ENCODE data around the gene NYAP2.

NYAP2 gene

GRCh38 chr2:225462417-225462816 lies 62.9 kb downstream of the NYAP2 start:
- no peak overlapping the region for H3K9ac ChIP-seq (ENCODE audit: low read length in 2 of 2)
- H3K36me3 ChIP-seq (ENCODE audit: control insufficient read depth in 2 of 2, insufficient read depth in 2 of 2, low read length in 2 of 2), result no peaks in the 10 kb centered on the region
- H3K4me1 ChIP-seq (ENCODE audit: control insufficient read depth, insufficient read depth, low read length), result no peaks in the 10 kb centered on the region

GRCh38 chr2:225462945-225463344 lies 63.4 kb downstream of the NYAP2 start:
- no peak overlapping the region for H3K4me3 ChIP-seq (ENCODE audit: low read length in 2 of 2)
- H3K9ac ChIP-seq (ENCODE audit: low read length in 2 of 2), result no peak overlapping the region
- no peaks in the 10 kb centered on the region for H3K9me3 ChIP-seq (ENCODE audit: control insufficient read depth in 2 of 2, low read length in 2 of 2)
- no peak overlapping the region for H3K27ac ChIP-seq (ENCODE audit: low read length)
- H3K27me3 ChIP-seq (ENCODE audit: control insufficient read depth in 1 of 2, insufficient read depth in 2 of 2, low read length in 2 of 2), result no peaks in the 10 kb centered on the region
- no peaks in the 10 kb centered on the region for H3K4me1 ChIP-seq (ENCODE audit: control insufficient read depth, insufficient read depth, low read length)
- no peaks in the 10 kb centered on the region for H3K36me3 ChIP-seq (ENCODE audit: control insufficient read depth in 2 of 2, insufficient read depth in 2 of 2, low read length in 2 of 2)

More at GRCh38 chr2:225462417-225462816, 62.9 kb downstream of the NYAP2 start:
- Histone ChIP-seq H3K9me3 (ENCODE audit: control insufficient read depth in 2 of 2, low read length in 2 of 2) (no peaks in the 10 kb centered on the region), H3K27me3 (ENCODE audit: control insufficient read depth in 1 of 2, insufficient read depth in 2 of 2, low read length in 2 of 2) (no peaks in the 10 kb centered on the region), H3K4me3 (ENCODE audit: low read length in 2 of 2) (no peak overlapping the region), H3K27ac (ENCODE audit: low read length) (no peak overlapping the region)

- Histone ChIP-seq H3K4me3 (ENCODE audit: low read length in 2 of 2) (no peak overlapping the region), H3K27me3 (ENCODE audit: control insufficient read depth in 1 of 2, insufficient read depth in 2 of 2, low read length in 2 of 2) (no peaks in the 10 kb centered on the region), H3K36me3 (ENCODE audit: control insufficient read depth in 2 of 2, insufficient read depth in 2 of 2, low read length in 2 of 2) (no peaks in the 10 kb centered on the region), H3K4me1 (ENCODE audit: control insufficient read depth, insufficient read depth, low read length) (no peaks in the 10 kb centered on the region), H3K9me3 (ENCODE audit: control insufficient read depth in 2 of 2, low read length in 2 of 2) (no peaks in the 10 kb centered on the region), H3K9ac (ENCODE audit: low read length in 2 of 2) (no peak overlapping the region), H3K27ac (ENCODE audit: low read length) (no peak overlapping the region)
Observed at GRCh38 chr2:225463449-225463848, 63.9 kb downstream of the NYAP2 start.

DNA sequence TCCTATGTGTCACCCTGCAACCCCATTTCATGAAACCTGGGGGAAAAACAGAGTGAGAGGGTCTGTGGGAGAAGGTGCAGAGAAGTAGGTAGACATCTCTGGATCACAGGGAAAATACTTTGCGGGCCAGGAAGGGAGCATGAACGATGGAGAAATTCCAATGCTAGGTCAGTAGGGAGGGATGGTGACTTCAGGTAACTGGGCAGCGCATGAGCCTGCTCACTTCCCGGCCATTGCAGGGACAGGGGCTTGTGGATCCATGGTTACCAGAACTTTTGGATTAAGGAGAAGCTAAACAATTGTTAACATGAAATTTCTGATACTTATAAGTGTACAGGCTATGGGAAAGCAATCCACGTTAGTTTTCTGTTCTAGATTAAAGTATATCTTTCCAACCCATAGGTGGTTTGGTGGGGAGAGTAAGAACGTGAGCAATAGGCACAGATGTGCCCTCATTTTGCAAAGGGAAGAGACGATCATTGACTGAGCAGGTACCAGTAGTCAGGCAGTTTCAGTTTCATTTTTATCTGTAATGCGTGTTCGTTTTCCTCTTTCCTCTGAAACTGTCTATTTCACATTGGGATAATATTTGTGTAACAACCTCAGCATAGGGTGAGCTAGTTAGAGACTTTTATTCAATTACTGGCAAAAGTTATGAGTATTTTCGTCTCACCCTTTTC lies 65.0 kb downstream of the NYAP2 start:
- no peak overlapping the region for H3K4me3 ChIP-seq (ENCODE audit: low read length in 2 of 2)
- no peaks in the 10 kb centered on the region for H3K9me3 ChIP-seq (ENCODE audit: control insufficient read depth in 2 of 2, low read length in 2 of 2)
- no peaks in the 10 kb centered on the region for H3K27me3 ChIP-seq (ENCODE audit: control insufficient read depth in 1 of 2, insufficient read depth in 2 of 2, low read length in 2 of 2)
- H3K36me3 ChIP-seq (ENCODE audit: control insufficient read depth in 2 of 2, insufficient read depth in 2 of 2, low read length in 2 of 2), result no peaks in the 10 kb centered on the region
- H3K9ac ChIP-seq (ENCODE audit: low read length in 2 of 2), result no peak overlapping the region
- no peak overlapping the region for H3K27ac ChIP-seq (ENCODE audit: low read length)
- H3K4me1 ChIP-seq (ENCODE audit: control insufficient read depth, insufficient read depth, low read length), result no peaks in the 10 kb centered on the region

GRCh38 chr2:225465827-225466226 lies 66.3 kb downstream of the NYAP2 start:
- Histone ChIP-seq H3K27me3 (ENCODE audit: control insufficient read depth in 1 of 2, insufficient read depth in 2 of 2, low read length in 2 of 2) (no peaks in the 10 kb centered on the region), H3K9me3 (ENCODE audit: control insufficient read depth in 2 of 2, low read length in 2 of 2) (no peaks in the 10 kb centered on the region), H3K9ac (ENCODE audit: low read length in 2 of 2) (no peak overlapping the region), H3K4me3 (ENCODE audit: low read length in 2 of 2) (no peak overlapping the region), H3K27ac (ENCODE audit: low read length) (no peak overlapping the region), H3K4me1 (ENCODE audit: control insufficient read depth, insufficient read depth, low read length) (no peaks in the 10 kb centered on the region), H3K36me3 (ENCODE audit: control insufficient read depth in 2 of 2, insufficient read depth in 2 of 2, low read length in 2 of 2) (no peaks in the 10 kb centered on the region)

- Histone ChIP-seq H3K27me3 (ENCODE audit: control insufficient read depth in 1 of 2, insufficient read depth in 2 of 2, low read length in 2 of 2) (no peaks in the 10 kb centered on the region), H3K4me1 (ENCODE audit: control insufficient read depth, insufficient read depth, low read length) (no peaks in the 10 kb centered on the region), H3K27ac (ENCODE audit: low read length) (no peak overlapping the region), H3K36me3 (ENCODE audit: control insufficient read depth in 2 of 2, insufficient read depth in 2 of 2, low read length in 2 of 2) (no peaks in the 10 kb centered on the region), H3K9me3 (ENCODE audit: control insufficient read depth in 2 of 2, low read length in 2 of 2) (no peaks in the 10 kb centered on the region), H3K9ac (ENCODE audit: low read length in 2 of 2) (no peak overlapping the region), H3K4me3 (ENCODE audit: low read length in 2 of 2) (no peak overlapping the region)
Observed at GRCh38 chr2:225466891-225467604, 67.5 kb downstream of the NYAP2 start.

DNA sequence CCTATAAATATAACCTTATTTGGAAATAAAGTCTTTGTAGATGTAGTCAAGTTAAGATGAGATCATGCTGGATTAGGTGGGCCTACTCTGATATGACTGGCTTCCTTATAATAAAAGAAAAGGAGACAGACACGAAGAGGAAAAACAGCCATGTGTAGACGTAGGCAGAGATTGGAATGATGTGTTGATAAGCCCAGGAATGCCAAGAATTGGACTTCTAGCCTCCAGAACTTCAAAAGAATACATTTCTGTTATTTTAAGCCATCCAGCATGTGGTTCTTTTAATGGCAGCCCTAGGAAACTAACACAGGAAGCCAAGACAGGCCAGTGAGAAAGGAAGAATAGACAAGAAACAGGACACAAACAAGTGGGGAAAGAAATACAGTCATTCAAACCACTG lies 68.6 kb downstream of the NYAP2 start:
- no peaks in the 10 kb centered on the region for H3K9me3 ChIP-seq (ENCODE audit: control insufficient read depth in 2 of 2, low read length in 2 of 2)
- no peaks in the 10 kb centered on the region for H3K4me1 ChIP-seq (ENCODE audit: control insufficient read depth, insufficient read depth, low read length)
- no peak overlapping the region for H3K27ac ChIP-seq (ENCODE audit: low read length)
- H3K4me3 ChIP-seq (ENCODE audit: low read length in 2 of 2), result no peak overlapping the region
- no peaks in the 10 kb centered on the region for H3K27me3 ChIP-seq (ENCODE audit: control insufficient read depth in 1 of 2, insufficient read depth in 2 of 2, low read length in 2 of 2)
- no peak overlapping the region for H3K9ac ChIP-seq (ENCODE audit: low read length in 2 of 2)
- no peaks in the 10 kb centered on the region for H3K36me3 ChIP-seq (ENCODE audit: control insufficient read depth in 2 of 2, insufficient read depth in 2 of 2, low read length in 2 of 2)

- Histone ChIP-seq H3K27ac (ENCODE audit: low read length) (no peak overlapping the region), H3K27me3 (ENCODE audit: control insufficient read depth in 1 of 2, insufficient read depth in 2 of 2, low read length in 2 of 2) (no peaks in the 10 kb centered on the region), H3K9ac (ENCODE audit: low read length in 2 of 2) (no peak overlapping the region), H3K9me3 (ENCODE audit: control insufficient read depth in 2 of 2, low read length in 2 of 2) (no peaks in the 10 kb centered on the region), H3K36me3 (ENCODE audit: control insufficient read depth in 2 of 2, insufficient read depth in 2 of 2, low read length in 2 of 2) (no peaks in the 10 kb centered on the region), H3K4me3 (ENCODE audit: low read length in 2 of 2) (no peak overlapping the region), H3K4me1 (ENCODE audit: control insufficient read depth, insufficient read depth, low read length) (no peaks in the 10 kb centered on the region)
Observed at GRCh38 chr2:225471039-225471438, 71.5 kb downstream of the NYAP2 start.

DNA sequence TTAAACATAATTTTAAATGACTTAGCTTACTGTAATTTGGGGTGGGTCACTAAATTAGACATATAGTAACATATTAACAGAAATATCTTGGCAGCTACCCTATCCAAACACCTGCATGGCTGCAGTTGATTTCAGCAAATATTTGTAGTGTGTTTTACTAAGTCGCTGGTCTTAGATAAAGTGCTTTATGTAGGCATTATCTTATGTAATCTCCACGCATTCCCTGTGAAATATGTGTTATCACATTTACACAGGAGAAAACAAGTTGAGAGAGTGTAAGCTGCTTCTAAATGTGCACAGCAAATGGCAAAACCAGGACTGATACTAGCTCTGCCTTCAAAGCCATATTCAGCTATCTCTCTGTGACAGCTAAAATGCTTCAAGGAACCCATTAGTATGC lies 72.0 kb downstream of the NYAP2 start:
- Histone ChIP-seq H3K4me3 (ENCODE audit: low read length in 2 of 2) (no peak overlapping the region), H3K36me3 (ENCODE audit: control insufficient read depth in 2 of 2, insufficient read depth in 2 of 2, low read length in 2 of 2) (no peaks in the 10 kb centered on the region), H3K9me3 (ENCODE audit: control insufficient read depth in 2 of 2, low read length in 2 of 2) (no peaks in the 10 kb centered on the region), H3K27ac (ENCODE audit: low read length) (no peak overlapping the region), H3K27me3 (ENCODE audit: control insufficient read depth in 1 of 2, insufficient read depth in 2 of 2, low read length in 2 of 2) (no peaks in the 10 kb centered on the region), H3K9ac (ENCODE audit: low read length in 2 of 2) (no peak overlapping the region), H3K4me1 (ENCODE audit: control insufficient read depth, insufficient read depth, low read length) (no peaks in the 10 kb centered on the region)

GRCh38 chr2:225472161-225472560 lies 72.7 kb downstream of the NYAP2 start:
- Histone ChIP-seq H3K9ac (ENCODE audit: low read length in 2 of 2) (no peak overlapping the region), H3K4me1 (ENCODE audit: control insufficient read depth, insufficient read depth, low read length) (no peaks in the 10 kb centered on the region), H3K4me3 (ENCODE audit: low read length in 2 of 2) (no peak overlapping the region), H3K9me3 (ENCODE audit: control insufficient read depth in 2 of 2, low read length in 2 of 2) (no peaks in the 10 kb centered on the region), H3K36me3 (ENCODE audit: control insufficient read depth in 2 of 2, insufficient read depth in 2 of 2, low read length in 2 of 2) (no peaks in the 10 kb centered on the region), H3K27me3 (ENCODE audit: control insufficient read depth in 1 of 2, insufficient read depth in 2 of 2, low read length in 2 of 2) (no peaks in the 10 kb centered on the region), H3K27ac (ENCODE audit: low read length) (no peak overlapping the region)

- H3K9me3 ChIP-seq (ENCODE audit: control insufficient read depth in 2 of 2, low read length in 2 of 2), result no peaks in the 10 kb centered on the region
- H3K4me3 ChIP-seq (ENCODE audit: low read length in 2 of 2), result no peak overlapping the region
Observed at GRCh38 chr2:225479386-225479785, 79.9 kb downstream of the NYAP2 start.

More at GRCh38 chr2:225479386-225479785, 79.9 kb downstream of the NYAP2 start:
- no peaks in the 10 kb centered on the region for H3K36me3 ChIP-seq (ENCODE audit: control insufficient read depth in 2 of 2, insufficient read depth in 2 of 2, low read length in 2 of 2)
- no peak overlapping the region for H3K9ac ChIP-seq (ENCODE audit: low read length in 2 of 2)
- H3K4me1 ChIP-seq (ENCODE audit: control insufficient read depth, insufficient read depth, low read length), result no peaks in the 10 kb centered on the region
- H3K27me3 ChIP-seq (ENCODE audit: control insufficient read depth in 1 of 2, insufficient read depth in 2 of 2, low read length in 2 of 2), result no peaks in the 10 kb centered on the region
- H3K27ac ChIP-seq (ENCODE audit: low read length), result no peak overlapping the region

Data from stomach smooth muscle (tissue), 2 donors.